ENCODE data around the gene KCMF1. TPM values are rescaled to one million over a fixed set of nuclear protein-coding genes. Genes with fewer than 3 reads are reported as not detected.

KCMF1 gene
- total RNA-seq, 4 donors from 2014 or later: 52.0 to 75.2 (median 63.5) TPM

- TF ChIP-seq CTCF (IDR thresholded peaks at IDR 0.05): no peak
- no peak for ATAC-seq (ENCODE audit: low FRiP score)
- no peak for DNase-seq (ENCODE audit: low spot score)
Observed at GRCh38 chr2:84986018-84986417, 15.1 kb downstream of the KCMF1 start.

GRCh38 chr2:84989422-84989821 is 18.5 kb downstream of the KCMF1 start:
- ATAC-seq (ENCODE audit: low FRiP score): no peak
- no peak for TF ChIP-seq CTCF (IDR thresholded peaks at IDR 0.05)

GRCh38 chr2:84989927-84990326 is 19.0 kb downstream of the KCMF1 start:
- DNase-seq (ENCODE audit: low spot score) (no peak), ATAC-seq (ENCODE audit: low FRiP score) (no peak)
- TF ChIP-seq CTCF (IDR thresholded peaks at IDR 0.05): no peak

More at GRCh38 chr2:84989422-84989821, 18.5 kb downstream of the KCMF1 start:
- DNase-seq (ENCODE audit: low spot score): no peak

- DNase-seq (ENCODE audit: low spot score) (no peak), ATAC-seq (ENCODE audit: low FRiP score) (no peak)
- TF ChIP-seq CTCF (IDR thresholded peaks at IDR 0.05): no peak
Observed at GRCh38 chr2:84991404-84992160, 20.6 kb downstream of the KCMF1 start.

DNA sequence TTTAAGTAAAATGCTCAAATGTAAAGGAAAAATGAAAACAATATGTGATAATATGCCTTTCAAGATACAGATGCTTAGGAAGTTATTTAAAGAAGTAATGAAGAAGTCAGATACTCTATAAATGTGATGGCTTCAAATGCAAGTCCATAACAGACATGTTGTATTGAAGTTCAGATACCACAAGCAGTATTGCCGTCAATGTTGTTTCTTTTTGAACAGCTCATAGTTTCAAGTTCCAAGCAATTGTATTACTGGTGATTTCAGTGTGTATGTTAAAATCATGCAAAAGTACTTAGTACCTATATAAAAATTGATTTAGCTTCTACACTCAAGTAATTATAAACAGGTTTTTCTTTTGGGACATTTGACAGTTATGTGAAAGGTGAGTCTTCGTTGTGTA is 24.9 kb downstream of the KCMF1 start:
- TF ChIP-seq CTCF (IDR thresholded peaks at IDR 0.05): no peak
- DNase-seq (ENCODE audit: low spot score) (no peak), ATAC-seq (ENCODE audit: low FRiP score) (no peak)

DNA sequence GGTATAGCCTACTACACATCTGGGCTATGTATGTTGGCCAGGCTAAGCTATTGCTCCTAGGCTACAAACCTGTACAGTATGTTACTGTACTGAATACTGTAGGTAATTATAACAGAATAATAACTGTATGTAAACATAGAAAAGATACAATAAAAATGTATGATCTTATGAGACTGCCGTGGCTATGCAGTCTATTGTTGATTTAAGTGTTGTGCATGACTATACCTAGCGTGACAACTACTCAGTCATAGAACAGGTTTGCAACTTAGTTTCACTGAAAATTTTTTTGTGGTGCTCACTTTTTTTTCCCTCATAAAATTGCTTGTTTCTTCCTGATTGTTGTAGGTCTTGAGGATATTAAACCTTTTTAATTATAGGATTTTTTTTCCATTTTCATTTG is 25.9 kb downstream of the KCMF1 start:
- TF ChIP-seq CTCF (IDR thresholded peaks at IDR 0.05): no peak
- ATAC-seq (ENCODE audit: low FRiP score): no peak

DNA sequence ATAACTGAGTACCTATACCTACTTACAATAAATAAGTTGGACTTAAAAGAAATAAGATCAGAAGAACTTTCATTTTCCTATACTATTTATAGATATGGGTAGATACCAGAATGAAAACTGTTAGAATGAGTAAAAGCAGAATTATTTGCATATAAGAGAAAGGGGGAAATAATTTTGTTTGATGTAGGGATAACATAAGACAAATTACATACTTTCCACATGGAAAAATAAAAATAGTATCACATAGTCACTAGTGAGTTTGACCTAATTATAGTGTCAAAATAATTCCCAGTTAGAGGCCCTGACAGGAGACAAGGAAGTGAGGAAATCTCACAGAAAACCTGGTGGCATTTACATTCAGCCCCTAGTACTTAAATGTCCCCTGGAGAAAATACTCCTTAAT is 28.6 kb downstream of the KCMF1 start:
- DNase-seq (ENCODE audit: low spot score) (no peak), ATAC-seq (ENCODE audit: low FRiP score) (no peak)
- TF ChIP-seq CTCF (IDR thresholded peaks at IDR 0.05): no peak

More for the DNA sequence above, 25.9 kb downstream of the KCMF1 start:
- DNase-seq (ENCODE audit: low spot score): no peak
